Lower leg skin (tissue), 3 donors: ENCODE measurements around the gene LCLAT1.

Experiments
- CTCF ChIP-seq, 3 donors: fragments of 450-650 bp; IDR thresholded peaks; one replicate each; pipeline ENCODE4 v1.5.1; 2016; ENCODE audit warnings: antibody characterized with exemption in 3 of 3, mild to moderate bottlenecking in 3 of 3, moderate library complexity in 2 of 3
- POLR2A ChIP-seq, 2 donors: fragments of 450-650 bp; IDR thresholded peaks; one replicate each; pipeline ENCODE4 v1.6.1; 2016 to 2017; ENCODE audit warnings: antibody characterized with exemption in 2 of 2, mild to moderate bottlenecking in 1 of 2, moderate library complexity in 1 of 2

DNA sequence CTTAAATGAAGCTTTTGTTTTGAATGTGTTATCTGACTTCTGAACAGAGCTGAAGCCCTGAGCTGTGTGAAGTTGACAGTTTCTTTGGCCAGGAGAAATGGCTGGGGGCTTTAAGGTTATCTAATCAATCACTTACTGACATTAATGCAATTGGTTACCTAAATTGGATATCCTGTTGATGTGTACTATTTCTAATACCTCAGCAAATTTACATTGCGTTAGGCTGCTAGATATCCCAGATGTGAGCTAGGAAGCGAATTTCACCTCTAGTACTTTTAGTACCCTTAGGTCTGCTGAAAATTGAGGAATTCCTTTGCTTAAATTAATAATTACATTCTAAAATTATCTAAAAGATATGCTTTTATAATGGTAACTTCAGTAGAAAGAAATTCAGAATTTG is 102.0 kb downstream of the LCLAT1 start:
- TF ChIP-seq CTCF (IDR thresholded peaks at IDR 0.05) (no peak), POLR2A (IDR thresholded peaks at IDR 0.05) (no peak)
